Measurements from ENCODE around the gene CFHR4. TPM values are rescaled to one million over a fixed set of nuclear protein-coding genes. Genes with fewer than 3 reads are reported as not detected.
"Not testable (repeated sequence)": the region's sequence is repeated elsewhere in the genome, so short reads cannot be mapped to it uniquely, and the experiment has no call there.

CFHR4 gene
- total RNA-seq, 2 donors from 2014 or later, result not detected

DNA sequence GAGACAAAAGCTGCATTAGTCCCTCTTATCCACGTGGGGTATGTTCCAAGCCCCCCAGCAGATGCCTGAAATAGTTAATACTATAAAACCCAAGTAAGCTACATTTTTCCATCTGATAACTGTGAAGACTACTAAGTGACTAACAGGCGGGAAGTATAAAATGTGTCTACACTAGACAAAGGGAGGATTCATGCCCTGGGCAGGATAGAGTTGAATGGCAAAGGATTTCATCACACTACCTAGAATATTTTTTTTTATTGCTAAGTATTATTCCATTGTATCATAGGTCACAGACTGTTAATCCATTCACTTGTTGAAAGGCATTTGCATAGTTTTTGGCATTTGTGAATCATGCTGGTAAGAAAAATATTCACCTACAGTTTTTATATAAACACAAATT lies 26.4 kb upstream of the CFHR4 start:
- Histone ChIP-seq H3K36me3 (no peaks in the 10 kb centered on the region), H3K9me3 (no peaks in the 10 kb centered on the region), H3K4me3 (no peak overlapping the region), H3K27me3 (no peaks in the 10 kb centered on the region), H3K4me1 (no peaks in the 10 kb centered on the region), H3K27ac (no peak overlapping the region)
- DNase-seq (ENCODE audit: low spot score), result no peak
- TF ChIP-seq, protein P1, sequence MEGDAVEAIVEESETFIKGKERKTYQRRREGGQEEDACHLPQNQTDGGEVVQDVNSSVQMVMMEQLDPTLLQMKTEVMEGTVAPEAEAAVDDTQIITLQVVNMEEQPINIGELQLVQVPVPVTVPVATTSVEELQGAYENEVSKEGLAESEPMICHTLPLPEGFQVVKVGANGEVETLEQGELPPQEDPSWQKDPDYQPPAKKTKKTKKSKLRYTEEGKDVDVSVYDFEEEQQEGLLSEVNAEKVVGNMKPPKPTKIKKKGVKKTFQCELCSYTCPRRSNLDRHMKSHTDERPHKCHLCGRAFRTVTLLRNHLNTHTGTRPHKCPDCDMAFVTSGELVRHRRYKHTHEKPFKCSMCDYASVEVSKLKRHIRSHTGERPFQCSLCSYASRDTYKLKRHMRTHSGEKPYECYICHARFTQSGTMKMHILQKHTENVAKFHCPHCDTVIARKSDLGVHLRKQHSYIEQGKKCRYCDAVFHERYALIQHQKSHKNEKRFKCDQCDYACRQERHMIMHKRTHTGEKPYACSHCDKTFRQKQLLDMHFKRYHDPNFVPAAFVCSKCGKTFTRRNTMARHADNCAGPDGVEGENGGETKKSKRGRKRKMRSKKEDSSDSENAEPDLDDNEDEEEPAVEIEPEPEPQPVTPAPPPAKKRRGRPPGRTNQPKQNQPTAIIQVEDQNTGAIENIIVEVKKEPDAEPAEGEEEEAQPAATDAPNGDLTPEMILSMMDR (IDR thresholded peaks at IDR 0.05), result no peak

DNA sequence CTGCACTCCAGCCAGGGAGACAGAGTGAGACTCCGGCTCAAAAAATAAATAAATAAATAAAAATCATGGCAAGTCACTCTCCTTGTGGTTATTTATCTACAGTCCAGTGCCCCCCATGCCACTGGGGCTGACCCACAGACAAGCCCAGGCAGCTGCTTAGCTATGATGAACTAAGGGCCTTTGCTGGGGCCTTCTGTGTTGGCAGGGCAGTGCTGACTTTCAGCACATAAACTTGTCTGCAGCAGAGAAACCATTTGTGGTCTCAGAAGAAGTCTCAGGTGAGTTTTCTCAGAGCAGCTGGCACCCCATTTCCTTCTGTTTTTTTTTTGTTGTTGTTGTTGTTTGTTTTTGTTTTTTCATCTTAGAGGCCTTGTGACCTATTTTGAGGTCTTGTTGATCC lies 20.9 kb upstream of the CFHR4 start:
- Histone ChIP-seq H3K4me1 (no peaks in the 10 kb centered on the region), H3K4me3 (no peak overlapping the region), H3K27me3 (no peaks in the 10 kb centered on the region), H3K27ac (no peak overlapping the region), H3K36me3 (no peaks in the 10 kb centered on the region), H3K9me3 (no peaks in the 10 kb centered on the region)
- DNase-seq (ENCODE audit: low spot score), result no peak
- TF ChIP-seq, protein P1 (IDR thresholded peaks at IDR 0.05), result no peak

DNA sequence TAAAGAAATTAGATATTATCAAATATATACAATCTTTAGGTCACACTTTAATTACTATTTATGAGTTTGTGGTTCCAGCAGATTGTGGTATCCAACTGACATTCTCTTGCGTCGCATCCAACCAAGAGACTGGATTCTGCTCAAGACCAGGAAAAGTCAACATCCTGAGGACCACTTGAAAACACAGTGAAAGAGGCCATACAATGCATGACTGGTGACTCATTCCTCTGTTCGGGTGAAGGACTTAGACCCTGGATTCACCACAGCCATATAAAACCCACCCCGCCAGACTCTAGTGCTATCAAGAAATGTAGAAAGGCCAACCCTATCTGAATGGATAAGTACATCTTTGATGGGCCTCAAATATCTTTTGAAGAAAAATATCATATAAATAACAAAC lies 14.5 kb upstream of the CFHR4 start:
- TF ChIP-seq, protein P1 (IDR thresholded peaks at IDR 0.05), result no peak

DNA sequence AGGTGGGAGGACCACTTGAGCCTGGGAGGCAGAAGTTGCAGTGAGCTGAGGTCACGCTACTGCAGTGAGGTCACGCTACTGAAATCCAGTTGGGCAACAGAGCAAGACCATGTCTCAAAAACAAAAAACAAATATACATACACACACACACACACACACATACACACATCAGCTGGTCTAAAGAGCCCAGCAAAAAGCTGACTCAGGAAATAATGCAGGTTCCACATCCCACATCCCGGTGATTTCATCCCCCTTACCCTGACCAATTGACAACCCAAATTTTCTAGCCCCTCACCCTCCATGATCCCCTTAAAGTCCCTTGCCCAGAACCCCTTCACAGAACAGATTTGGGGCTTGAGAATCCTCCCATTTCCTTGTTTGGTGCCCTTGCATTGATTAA lies 11.9 kb upstream of the CFHR4 start:
- no peaks in the 10 kb centered on the region for H3K9me3 ChIP-seq
- no peak overlapping the region for H3K27ac ChIP-seq
- H3K4me3 ChIP-seq, result no peak overlapping the region
- H3K27me3 ChIP-seq, result no peaks in the 10 kb centered on the region
- TF ChIP-seq, protein P1 (IDR thresholded peaks at IDR 0.05), result no peak
- H3K4me1 ChIP-seq, result no peaks in the 10 kb centered on the region
- no peak for DNase-seq (ENCODE audit: low spot score)
- H3K36me3 ChIP-seq, result no peaks in the 10 kb centered on the region

More for the DNA sequence above, 14.5 kb upstream of the CFHR4 start:
- Histone ChIP-seq H3K27ac (no peak overlapping the region), H3K4me1 (no peaks in the 10 kb centered on the region), H3K27me3 (no peaks in the 10 kb centered on the region), H3K4me3 (no peak overlapping the region), H3K36me3 (no peaks in the 10 kb centered on the region), H3K9me3 (no peaks in the 10 kb centered on the region)
- DNase-seq (ENCODE audit: low spot score), result no peak

DNA sequence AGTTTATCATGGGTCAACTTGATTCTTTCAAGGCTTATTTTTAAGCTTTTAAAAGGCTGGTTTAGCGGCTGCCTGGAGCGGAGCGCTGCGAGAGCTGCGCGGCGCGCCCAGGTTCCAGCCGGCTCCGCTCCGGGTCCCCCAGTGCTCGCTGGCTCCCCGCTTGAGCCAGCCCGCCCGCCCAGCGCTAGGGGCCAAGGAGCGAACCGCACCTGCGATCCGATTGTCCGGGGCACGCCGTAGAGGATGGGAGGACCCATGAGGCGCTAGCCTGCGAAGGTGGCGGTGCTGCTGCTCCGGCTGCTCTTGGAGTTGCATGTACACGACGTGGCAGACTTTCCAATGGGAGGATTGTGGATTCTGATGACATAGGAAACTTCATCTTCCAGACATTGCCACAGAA lies 9.9 kb upstream of the CFHR4 start:
- no peaks in the 10 kb centered on the region for H3K36me3 ChIP-seq
- no peak overlapping the region for H3K27ac ChIP-seq
- H3K4me1 ChIP-seq, result no peaks in the 10 kb centered on the region
- no peaks in the 10 kb centered on the region for H3K9me3 ChIP-seq
- no peaks in the 10 kb centered on the region for H3K27me3 ChIP-seq
- DNase-seq (ENCODE audit: low spot score), result no peak
- TF ChIP-seq, protein P1 (IDR thresholded peaks at IDR 0.05), result no peak
- H3K4me3 ChIP-seq, result no peak overlapping the region

DNA sequence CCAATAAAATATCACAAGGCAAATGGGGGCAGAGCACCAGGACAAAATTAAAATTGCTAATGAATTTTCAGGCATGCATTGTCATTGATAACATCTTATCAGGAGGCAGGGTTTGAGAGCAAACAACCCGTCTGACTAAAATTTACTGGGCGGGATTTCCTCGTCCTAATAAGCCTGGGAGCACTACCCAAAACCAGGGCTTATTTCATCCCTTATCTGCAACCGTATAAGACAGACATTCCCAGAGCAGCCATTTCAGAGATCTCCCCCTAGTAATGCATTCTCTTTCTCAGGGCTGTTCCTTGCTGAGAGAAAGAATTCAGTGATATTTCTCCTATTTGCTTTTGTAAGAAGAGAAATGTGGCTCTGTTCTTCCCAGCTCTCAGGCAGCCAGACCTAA lies 1.3 kb upstream of the CFHR4 start:
- DNase-seq (ENCODE audit: low spot score); H3K27me3 ChIP-seq; H3K4me1 ChIP-seq; H3K4me3 ChIP-seq; H3K27ac ChIP-seq; H3K9me3 ChIP-seq; H3K36me3 ChIP-seq: not testable (repeated sequence)
